KMS-11 (cell line): ENCODE results near the gene TTC28.

Experiments
- H2AFZ ChIP-seq: fragments of 200-600 bp; sonication (generic); 2 replicates; pipeline ENCODE4 v1.6.1; 2016; ENCODE audit warnings: antibody characterized with exemption, mixed run types, low read depth
- H3K27ac ChIP-seq: fragments of 200-600 bp; sonication (generic); 2 replicates; pipeline ENCODE4 v1.6.1; 2016; ENCODE audit warnings: mild to moderate bottlenecking, mixed run types
- H3K27me3 ChIP-seq: fragments of 200-600 bp; sonication (generic); 2 replicates; pipeline ENCODE4 v1.6.1; 2017; ENCODE audit warnings: mild to moderate bottlenecking, low read depth, mixed run types, moderate library complexity; ENCODE audit not compliant: insufficient read depth
- H3K36me3 ChIP-seq: fragments of 200-600 bp; sonication (generic); 2 replicates; pipeline ENCODE4 v1.6.1; 2017; ENCODE audit warnings: mild to moderate bottlenecking, mixed run types; ENCODE audit not compliant: insufficient read depth
- H3K4me1 ChIP-seq: fragments of 200-600 bp; sonication (generic); 2 replicates; pipeline ENCODE4 v1.6.1; 2016; ENCODE audit warnings: mild to moderate bottlenecking, low read depth, mixed run types; ENCODE audit not compliant: poor library complexity, severe bottlenecking
- H3K4me2 ChIP-seq: fragments of 200-600 bp; sonication (generic); 2 replicates; pipeline ENCODE4 v1.7.0; 2016; ENCODE audit warnings: mild to moderate bottlenecking, mixed run types
- H3K4me3 ChIP-seq: fragments of 200-600 bp; sonication (generic); IDR thresholded peaks from 2 replicates; pipeline ENCODE4 v1.6.1; 2017; ENCODE audit warnings: low read depth, low read length, mixed read lengths; ENCODE audit not compliant: insufficient read depth
- H3K79me2 ChIP-seq: fragments of 200-600 bp; sonication (generic); 2 replicates; pipeline ENCODE4 v1.6.1; 2016; ENCODE audit warnings: low read depth, mixed run types; ENCODE audit not compliant: insufficient read depth
- H3K9ac ChIP-seq: fragments of 200-600 bp; sonication (generic); 2 replicates; pipeline ENCODE4 v1.6.1; 2016; ENCODE audit warnings: mild to moderate bottlenecking, mixed run types
- H4K20me1 ChIP-seq: fragments of 200-600 bp; sonication (generic); 2 replicates; pipeline ENCODE4 v1.6.1; 2016; ENCODE audit warnings: mild to moderate bottlenecking, mixed run types; ENCODE audit not compliant: insufficient read depth
- TF ChIP-seq, protein P1 (sequence below): fragments of 200-600 bp; sonication (generic); conservative IDR thresholded peaks from 2 replicates; pipeline ENCODE4 v1.6.1; 2017; ENCODE audit warnings: low read depth, mild to moderate bottlenecking, antibody characterized with exemption, low read length, moderate library complexity, mixed read lengths

The TTC28 gene

DNA sequence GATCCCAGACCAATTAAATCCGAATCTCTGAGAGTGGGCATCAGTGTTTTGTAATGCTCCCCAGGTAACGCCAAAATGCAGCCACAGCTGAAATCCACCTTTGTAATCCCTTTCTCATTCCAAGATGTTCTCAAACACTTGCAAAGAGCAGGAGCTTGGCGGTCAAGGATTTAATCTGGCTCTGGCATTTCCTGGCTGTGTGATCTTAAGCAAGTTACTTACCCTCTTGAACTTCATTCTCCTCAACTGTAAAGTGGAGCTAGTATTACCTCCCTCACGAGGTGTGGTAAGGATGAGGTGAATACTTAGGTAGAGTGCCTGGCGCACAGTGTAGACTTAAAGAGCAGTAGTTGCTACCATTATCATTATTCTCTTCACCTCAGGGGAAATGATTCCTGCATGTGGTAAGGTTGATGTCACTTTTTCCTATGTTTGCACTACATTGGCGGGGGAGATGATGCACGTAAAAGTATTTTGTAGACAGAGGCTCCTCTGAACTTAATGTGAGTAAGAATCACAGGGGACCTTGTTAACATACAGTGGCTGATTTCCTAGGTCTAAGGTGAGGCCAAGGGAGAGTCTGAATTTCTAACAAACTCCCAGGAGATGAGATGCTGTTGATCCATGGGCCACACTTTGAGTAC lies 550.2 kb downstream of the TTC28 start:
- H3K9ac ChIP-seq, result no peak overlapping the region
- H3K4me1 ChIP-seq, result no peaks in the 10 kb centered on the region
- H3K36me3 ChIP-seq, result no peaks in the 10 kb centered on the region
- no peaks in the 10 kb centered on the region for H4K20me1 ChIP-seq
- TF ChIP-seq, protein P1, sequence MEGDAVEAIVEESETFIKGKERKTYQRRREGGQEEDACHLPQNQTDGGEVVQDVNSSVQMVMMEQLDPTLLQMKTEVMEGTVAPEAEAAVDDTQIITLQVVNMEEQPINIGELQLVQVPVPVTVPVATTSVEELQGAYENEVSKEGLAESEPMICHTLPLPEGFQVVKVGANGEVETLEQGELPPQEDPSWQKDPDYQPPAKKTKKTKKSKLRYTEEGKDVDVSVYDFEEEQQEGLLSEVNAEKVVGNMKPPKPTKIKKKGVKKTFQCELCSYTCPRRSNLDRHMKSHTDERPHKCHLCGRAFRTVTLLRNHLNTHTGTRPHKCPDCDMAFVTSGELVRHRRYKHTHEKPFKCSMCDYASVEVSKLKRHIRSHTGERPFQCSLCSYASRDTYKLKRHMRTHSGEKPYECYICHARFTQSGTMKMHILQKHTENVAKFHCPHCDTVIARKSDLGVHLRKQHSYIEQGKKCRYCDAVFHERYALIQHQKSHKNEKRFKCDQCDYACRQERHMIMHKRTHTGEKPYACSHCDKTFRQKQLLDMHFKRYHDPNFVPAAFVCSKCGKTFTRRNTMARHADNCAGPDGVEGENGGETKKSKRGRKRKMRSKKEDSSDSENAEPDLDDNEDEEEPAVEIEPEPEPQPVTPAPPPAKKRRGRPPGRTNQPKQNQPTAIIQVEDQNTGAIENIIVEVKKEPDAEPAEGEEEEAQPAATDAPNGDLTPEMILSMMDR, result no peak
- no peak overlapping the region for H3K4me3 ChIP-seq
- no peak overlapping the region for H2AFZ ChIP-seq
- no peak overlapping the region for H3K4me2 ChIP-seq
- no peaks in the 10 kb centered on the region for H3K79me2 ChIP-seq
- no peak overlapping the region for H3K27ac ChIP-seq
- H3K27me3 ChIP-seq, result no peaks in the 10 kb centered on the region

DNA sequence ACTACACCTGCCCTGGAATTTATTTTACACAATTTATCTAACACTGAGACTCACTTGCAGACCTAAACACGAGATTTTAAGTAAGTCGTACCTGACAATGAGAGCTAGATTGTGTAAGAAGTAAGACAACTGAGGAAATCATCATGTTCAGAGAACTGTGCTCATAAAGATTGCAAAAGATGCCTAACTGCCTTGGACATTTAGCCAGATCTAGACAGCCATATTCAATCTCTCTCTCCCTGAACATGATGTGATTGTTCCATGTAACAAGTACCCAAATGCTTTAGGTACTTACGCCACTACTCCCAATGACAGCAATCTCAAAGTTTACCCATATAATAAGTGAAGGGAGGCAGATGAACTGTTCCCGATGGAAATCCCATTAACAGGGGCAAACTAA lies 550.8 kb downstream of the TTC28 start:
- Histone ChIP-seq H3K4me1 (no peaks in the 10 kb centered on the region), H2AFZ (no peak overlapping the region), H3K9ac (no peak overlapping the region), H3K4me2 (no peak overlapping the region), H3K36me3 (no peaks in the 10 kb centered on the region), H3K27me3 (no peaks in the 10 kb centered on the region), H3K79me2 (no peaks in the 10 kb centered on the region), H4K20me1 (no peaks in the 10 kb centered on the region), H3K4me3 (no peak overlapping the region), H3K27ac (no peak overlapping the region)
- TF ChIP-seq, protein P1, result no peak

DNA sequence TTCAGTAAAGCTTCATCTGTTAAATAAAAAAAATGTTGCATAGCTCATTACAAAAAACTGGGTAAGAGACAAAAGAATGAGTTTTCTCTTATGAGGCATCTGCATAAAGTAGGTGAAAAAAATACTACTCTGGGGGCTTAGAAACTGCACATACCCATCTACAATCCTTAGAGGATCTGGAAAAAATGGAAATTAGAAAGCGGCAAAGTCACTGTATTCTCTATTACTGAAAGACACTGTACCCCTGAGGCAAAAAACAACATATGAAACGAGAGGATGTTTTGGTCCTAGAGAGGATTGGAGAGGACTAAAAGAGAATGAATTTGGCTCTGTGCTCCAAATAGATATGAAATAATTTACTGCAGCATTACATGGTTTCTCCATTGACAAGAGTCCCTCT lies 553.8 kb downstream of the TTC28 start:
- Histone ChIP-seq H3K4me3 (no peak overlapping the region), H2AFZ (no peak overlapping the region), H3K79me2 (no peaks in the 10 kb centered on the region), H3K27ac (no peak overlapping the region), H3K27me3 (no peaks in the 10 kb centered on the region), H4K20me1 (no peaks in the 10 kb centered on the region), H3K9ac (no peak overlapping the region), H3K4me2 (no peak overlapping the region), H3K4me1 (no peaks in the 10 kb centered on the region), H3K36me3 (no peaks in the 10 kb centered on the region)
- TF ChIP-seq, protein P1, result no peak

DNA sequence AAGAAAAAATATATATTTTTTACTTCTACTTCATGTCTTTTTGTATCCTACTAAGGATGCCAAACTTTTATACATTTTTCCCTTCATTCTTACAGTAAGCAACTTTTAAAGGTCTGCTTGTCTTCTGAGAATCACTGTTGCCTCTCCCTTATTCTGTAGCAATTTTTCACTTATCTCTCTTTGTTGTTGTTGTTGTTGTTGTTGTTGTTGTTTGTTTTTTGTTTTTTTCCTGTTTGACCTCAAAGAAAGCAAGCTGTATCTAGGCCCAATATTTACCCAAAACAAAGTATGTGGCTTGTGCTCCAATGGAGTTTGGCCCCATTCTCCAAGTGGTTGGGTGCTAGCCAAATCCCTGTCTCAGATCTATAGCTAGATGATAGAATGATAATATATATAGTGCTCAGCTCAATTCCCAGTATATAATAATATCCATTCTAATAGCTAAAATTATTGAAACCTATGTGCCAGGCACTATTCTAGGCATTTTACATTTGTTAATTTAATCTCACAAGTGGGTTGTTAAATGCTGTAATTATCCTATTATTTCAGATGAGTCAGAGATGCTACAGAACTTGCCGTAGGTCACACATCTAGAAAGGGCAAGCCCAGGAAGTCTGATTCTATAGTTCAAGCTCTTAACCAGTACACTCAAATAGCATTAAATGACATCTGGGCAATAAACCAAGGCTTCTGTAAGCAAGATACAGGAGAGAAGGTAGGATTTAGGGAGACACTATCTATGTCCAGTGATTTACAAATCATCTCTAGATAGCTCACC lies 555.5 kb downstream of the TTC28 start:
- no peaks in the 10 kb centered on the region for H3K4me1 ChIP-seq
- H3K36me3 ChIP-seq, result no peaks in the 10 kb centered on the region
- no peaks in the 10 kb centered on the region for H3K79me2 ChIP-seq
- TF ChIP-seq, protein P1, result no peak
- no peak overlapping the region for H3K9ac ChIP-seq
- H2AFZ ChIP-seq, result no peak overlapping the region
- H4K20me1 ChIP-seq, result no peaks in the 10 kb centered on the region
- no peak overlapping the region for H3K4me3 ChIP-seq
- no peak overlapping the region for H3K4me2 ChIP-seq
- H3K27ac ChIP-seq, result no peak overlapping the region
- H3K27me3 ChIP-seq, result no peaks in the 10 kb centered on the region
